HG02973 (cell line): Measurements from ENCODE around the gene ASB4.
"Not testable (repeated sequence)": the region's sequence is repeated elsewhere in the genome, so short reads cannot be mapped to it uniquely, and the experiment has no call there.

ENCODE experiments used
- ATAC-seq: cut with Tn5 transposase; IDR thresholded peaks from one replicate; pipeline ENCODE4 v1.9.1; 2021; ENCODE audit warnings: moderate library complexity; ENCODE audit not compliant: unreplicated experiment

ASB4 gene

GRCh38 chr7:95485391-95486123 lies at the start of gene ASB4:
ASB4 (plus strand) TSS chr7:95485943; CDS start chr7:95485972, 29 bp downstream.
- ATAC-seq = no peak

DNA sequence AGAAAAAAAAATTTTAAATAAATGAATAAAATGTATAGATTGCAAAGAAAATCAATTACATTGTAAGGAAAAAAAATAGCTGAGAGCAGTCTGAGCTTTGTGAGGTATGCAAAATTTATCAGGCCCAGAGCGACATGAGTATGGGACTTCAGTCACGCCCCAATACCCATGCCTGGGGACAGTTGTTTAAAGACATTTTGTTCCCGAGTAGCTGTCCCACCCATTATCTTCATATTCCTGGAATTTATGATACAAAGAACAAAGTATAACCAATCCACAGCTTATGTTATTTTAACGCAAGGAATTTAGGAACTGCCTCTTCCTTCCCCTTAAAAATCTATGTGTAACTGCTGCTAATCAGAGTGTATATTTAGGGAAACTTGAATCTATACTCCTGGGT lies 49.3 kb upstream of the ASB4 start:
- ATAC-seq = no peak

DNA sequence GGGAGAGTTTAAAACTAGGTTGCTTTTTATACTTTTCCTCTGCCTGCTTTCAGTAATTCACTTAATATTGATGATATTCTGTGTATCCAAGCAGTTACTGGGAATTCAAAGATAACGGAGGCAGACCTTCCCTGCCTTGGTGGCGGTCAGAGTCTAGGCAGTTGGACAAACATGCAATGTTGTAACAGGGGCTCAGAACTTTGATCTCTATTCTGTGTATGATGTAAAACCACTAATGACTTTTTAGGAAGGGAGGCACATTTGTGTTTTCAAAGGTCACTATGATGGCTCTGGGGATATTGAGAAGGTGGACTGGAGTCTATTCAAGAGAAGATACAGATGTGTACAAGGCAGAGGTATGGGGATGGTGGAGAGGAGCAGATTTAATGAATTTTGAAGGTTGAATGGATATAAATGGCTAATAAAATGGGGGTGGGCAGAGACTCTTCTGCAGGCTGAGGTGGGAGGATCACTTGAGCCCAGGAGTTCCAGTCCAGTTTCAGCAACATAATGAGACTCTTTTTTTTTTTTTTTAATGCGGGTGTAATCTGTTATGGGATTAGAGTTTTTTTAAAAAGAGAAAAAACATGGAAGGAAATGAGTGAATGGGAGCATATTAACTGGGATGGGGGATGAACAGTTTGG lies 45.2 kb upstream of the ASB4 start:
- no peak for ATAC-seq

DNA sequence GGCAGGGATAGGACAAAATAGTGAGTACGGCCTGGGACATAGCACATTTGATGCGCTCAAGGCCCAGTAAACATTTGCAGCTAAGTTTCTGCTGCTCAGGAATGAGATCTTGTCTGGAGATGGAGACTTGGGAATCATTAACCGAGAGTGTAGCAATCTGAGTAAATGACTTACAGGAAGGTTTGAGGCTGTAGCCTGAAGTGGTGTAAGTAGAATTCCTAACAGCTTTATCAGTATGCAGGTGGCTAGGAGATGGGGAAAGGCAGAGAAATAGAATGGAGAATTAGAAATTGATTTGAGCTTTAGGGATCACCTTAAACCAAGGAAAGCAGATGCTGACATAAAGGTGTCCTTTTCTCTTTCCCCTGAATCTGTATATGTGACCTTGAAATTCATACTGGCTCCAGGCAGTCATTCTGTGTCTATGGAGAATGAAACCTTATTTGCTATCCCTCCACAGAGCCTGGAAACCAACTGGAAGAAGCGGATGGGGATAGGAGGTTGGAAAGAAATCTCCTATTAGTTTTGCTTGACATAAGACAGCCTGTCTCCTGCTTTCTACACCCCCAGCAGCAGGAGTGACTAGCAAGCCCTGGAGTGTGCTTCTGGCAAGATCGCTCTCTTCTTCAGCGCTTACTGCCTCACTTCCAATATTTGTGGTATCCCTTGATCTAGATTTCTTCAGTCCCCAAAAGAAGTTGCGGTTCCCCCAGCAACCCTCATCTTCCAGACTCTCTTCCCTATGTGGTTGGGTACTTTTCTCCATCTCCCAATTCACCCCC lies 44.5 kb upstream of the ASB4 start:
- no peak for ATAC-seq

GRCh38 chr7:95444796-95445195 lies 40.9 kb upstream of the ASB4 start:
- no peak for ATAC-seq

GRCh38 chr7:95446618-95447017 lies 39.1 kb upstream of the ASB4 start:
- no peak for ATAC-seq

- no peak for ATAC-seq
These were observed 31.2 kb upstream of the ASB4 start for GRCh38 chr7:95454438-95455045.

DNA sequence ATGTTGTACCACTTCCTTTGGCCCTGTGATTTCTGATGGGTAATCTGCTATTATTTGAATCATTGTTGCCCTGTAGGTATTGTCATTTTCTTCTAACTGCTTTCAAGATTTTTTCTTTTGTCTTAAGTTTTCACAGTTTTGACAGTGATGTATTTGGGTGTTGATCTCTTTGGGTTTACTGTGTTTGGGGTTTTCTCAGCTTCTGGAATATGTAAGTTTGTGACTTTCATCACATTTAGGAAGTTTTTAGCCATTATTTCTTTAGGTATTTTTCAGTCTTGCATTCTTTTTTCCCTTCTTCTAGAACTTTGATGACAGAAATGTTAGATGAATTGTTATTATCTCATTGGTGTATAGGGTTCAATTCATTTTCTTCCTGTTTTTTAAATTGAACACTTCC lies 27.8 kb upstream of the ASB4 start:
- no peak for ATAC-seq

DNA sequence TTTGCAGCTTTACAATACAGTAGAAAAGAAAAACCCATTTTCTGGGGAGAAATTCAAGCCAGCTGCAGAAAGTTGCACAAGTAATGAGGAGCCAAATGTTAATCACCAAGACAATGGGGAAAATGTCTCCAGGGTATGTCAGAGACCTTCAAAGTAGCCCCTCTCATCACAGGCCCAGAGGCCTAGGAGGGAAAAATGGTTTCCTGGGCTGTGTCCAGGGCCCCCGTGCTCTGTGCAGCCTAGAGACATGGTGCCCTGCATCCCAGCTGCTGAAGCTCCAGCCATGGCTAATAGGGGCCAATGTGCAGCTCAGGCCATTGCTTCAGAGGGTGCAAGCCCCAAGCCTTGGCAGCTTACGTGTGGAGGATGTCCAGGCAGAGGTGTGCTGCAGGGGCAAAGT lies 25.1 kb upstream of the ASB4 start:
- not testable (repeated sequence) for ATAC-seq

DNA sequence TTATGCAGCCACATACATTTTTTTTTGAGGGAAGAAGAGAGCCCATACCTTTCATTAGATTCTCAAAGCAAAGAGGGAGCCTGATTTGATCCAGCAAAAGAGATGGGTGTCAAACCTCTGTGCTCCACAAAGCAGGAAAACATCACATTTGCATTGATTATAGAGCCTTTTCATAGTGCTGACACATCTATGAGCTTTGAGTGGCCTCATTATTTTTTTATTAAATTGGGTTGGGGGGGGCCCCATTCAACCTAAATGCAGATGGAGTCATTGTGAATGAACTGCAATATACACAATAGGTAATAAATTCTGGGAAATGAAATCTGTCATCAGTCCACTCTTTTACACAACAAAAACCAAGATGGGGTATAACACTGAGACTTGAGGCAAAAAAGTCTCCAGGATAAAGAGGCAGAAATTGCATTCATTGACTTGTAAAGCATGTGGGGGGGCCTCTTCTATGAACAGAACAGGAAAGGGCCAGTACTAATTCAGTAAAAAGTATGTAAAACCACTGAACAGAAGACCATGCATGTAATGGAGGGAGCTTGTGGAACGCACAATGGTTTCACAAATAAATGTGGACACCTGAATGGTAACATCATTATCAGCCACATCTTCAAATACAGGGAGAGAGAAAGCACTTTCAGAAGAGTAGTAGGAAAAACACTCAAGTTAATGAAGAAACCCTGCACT lies 17.7 kb upstream of the ASB4 start:
- ATAC-seq = no peak

- ATAC-seq = no peak
These were observed 16.6 kb upstream of the ASB4 start for GRCh38 chr7:95469187-95469586.

DNA sequence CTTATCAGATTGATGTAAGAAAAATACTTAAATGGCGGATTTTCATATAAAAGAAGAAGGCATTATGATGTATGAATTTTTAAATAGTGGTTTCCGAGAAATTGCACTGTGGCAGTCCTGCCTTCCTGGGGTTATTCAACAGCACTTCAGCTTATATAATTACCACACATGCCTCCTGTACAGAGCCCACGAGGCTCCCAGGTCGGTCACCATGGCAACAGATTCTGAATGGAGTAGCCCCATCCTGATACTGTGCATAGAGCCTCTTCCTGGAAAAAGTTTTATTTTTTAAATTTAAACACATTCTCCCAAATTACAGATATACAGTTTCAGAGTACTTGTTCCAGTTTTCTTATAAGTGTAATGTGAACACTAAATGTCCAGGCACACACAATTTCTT lies 15.9 kb upstream of the ASB4 start:
- ATAC-seq = no peak

DNA sequence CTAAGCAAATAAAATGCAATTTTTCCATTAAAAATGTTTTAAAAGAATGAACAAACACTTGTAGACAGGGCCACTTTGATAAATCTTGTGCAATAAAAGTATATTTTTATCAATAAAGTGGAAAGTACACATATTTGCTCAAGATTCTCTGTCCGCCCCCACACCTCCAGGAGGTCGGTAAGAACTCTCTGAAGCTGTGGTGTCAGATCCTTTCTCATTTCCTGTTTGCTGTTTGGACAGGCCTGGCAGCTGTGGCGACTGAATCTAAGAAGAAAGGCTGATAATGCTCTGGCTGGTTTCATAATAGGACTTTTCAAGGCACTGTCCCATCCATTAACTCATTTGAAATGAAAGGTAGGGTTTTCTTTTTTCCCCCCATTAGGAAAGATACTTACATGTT lies 15.3 kb upstream of the ASB4 start:
- ATAC-seq = peak; percentile 97

DNA sequence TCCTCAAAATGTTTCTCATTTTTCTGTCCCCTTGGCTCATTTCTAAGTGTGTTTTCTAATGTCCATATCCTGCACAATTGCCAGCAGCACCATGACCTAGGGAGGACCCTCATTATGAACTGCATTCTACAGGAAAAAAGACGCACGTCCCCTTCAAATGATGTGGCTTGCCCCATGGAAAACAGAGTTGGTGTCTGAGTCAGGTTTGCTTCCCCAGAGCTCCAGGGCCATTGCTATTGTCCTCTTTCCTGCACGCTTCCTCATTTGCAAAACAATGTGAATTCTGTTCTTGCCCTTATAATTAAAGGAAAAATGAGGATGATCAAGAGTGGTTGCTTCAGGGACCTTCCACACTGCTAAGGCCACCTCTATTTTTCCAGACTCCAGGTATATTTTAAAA lies 14.7 kb upstream of the ASB4 start:
- ATAC-seq = no peak

- no peak for ATAC-seq
These were observed 13.1 kb upstream of the ASB4 start for GRCh38 chr7:95472581-95473161.

DNA sequence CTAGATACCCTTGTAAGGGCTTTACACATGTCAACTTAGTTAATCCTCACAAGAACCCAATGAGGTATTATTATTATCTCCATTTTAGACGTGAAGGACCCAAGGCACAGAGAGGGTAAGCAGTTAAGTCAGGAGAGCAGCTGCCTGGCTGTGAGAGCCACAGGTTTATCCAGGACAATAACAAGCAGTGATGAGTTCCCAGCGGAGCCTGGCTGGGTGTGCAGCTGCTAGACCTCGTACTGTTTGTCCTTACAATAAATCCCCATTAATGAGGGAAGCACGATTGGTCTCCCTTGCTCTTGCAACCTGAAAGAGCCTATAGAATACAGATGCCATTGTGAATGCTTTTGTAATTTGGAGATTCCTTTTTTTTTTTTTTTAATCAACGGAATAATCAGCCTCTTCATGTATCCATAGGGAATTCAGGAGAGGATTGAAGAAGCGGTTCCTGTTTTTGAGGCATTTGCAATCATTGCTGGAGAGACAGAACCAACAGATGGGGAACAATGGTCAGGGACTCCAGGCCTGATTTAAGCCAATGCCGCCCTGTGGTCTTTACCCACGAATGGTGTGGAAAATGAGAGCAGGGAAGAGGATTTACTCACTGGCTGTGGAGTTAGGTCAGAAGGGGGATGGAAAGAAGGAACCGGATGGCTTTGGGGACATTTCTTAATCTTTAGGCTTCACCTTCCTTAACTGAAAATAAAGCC lies 12.3 kb upstream of the ASB4 start:
- ATAC-seq = no peak

DNA sequence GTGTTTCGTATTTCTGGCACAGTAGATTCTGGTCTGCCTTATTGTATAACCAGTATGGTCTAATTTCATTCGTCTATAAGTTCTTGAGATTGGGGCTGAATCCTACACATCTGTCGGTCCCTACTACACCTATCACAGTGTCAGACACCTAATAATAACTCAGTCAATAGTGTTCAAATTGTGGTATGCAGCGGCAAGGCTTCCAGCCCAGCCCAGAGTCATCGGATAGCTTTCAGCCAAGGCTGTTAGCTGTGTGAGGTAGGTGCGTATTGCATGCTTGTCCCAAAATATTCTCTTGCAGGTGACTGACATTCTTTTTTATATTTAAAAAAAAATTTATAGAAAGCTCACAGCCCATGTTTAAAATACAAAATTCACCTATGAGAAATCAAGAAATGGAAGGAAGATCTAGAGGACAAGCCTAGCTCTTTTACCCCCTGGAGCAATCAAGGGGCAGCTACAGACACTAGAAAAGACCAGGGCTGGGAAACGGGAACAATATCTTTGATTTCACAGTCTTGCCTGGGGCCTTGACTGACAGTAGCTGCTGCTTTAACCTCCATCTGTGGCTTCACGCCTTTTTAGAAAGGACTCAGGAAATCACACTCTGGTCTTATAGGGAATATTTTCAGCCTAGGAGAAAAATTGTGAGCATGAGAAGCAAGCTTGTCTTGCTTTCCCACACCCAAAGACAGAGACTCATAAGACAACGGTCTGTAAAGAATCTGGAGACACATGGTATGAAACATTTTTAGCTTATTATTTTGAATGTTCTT lies 9.5 kb upstream of the ASB4 start:
- ATAC-seq = no peak

GRCh38 chr7:95476904-95477594 lies 8.7 kb upstream of the ASB4 start:
- peak; percentile 56 for ATAC-seq
